PC-9 (cell line): Measurements from ENCODE around the gene FAM168A. TPM values are rescaled to one million over a fixed set of nuclear protein-coding genes. Genes with fewer than 3 reads are reported as not detected.

ENCODE experiments used
- BruUV-seq: library from RNA; stranded (reverse); fragments of 400-500 nt; replicated peaks from 2 replicates; lab custom pipeline; 2021; lab: Mats Ljungman, UMichigan
- CTCF ChIA-PET: fragments of 300-600 bp; sonication (Branson Sonifier 250); formaldehyde crosslinking; loops from one replicate; lab custom pipeline; 2022; ENCODE audit warnings: antibody characterized with exemption; lab: Charles Lee
- POLR2A ChIA-PET: fragments of 300-600 bp; sonication (Branson Sonifier 250); formaldehyde crosslinking; loops from one replicate; lab custom pipeline; 2022; ENCODE audit warnings: antibody characterized with exemption; ENCODE audit not compliant: unreplicated experiment; lab: Charles Lee
- DNase-seq, 2 experiments: peaks; one replicate each; pipeline versions ENCODE4 v3.0.0 to v3.0.0-alpha.2; 2015 to 2022; ENCODE audit warnings: mixed read lengths in 1 of 2
- H2AFZ ChIP-seq: fragments of 200-600 bp; sonication (generic); 2 replicates; pipeline ENCODE4 v1.8.1; 2017; ENCODE audit warnings: antibody characterized with exemption
- H3F3A ChIP-seq: fragments of 200-600 bp; sonication (generic); 2 replicates; pipeline ENCODE4 v1.8.1; 2017; ENCODE audit warnings: antibody characterized with exemption, mild to moderate bottlenecking, low read depth; ENCODE audit not compliant: insufficient read depth
- H3K27ac ChIP-seq: fragments of 200-600 bp; sonication (generic); 2 replicates; pipeline ENCODE4 v1.6.1; 2016; ENCODE audit warnings: mixed run types
- H3K27me3 ChIP-seq: fragments of 200-600 bp; sonication (generic); 2 replicates; pipeline ENCODE4 v1.6.1; 2016; ENCODE audit warnings: low read depth, mixed run types; ENCODE audit not compliant: insufficient read depth
- H3K36me3 ChIP-seq: fragments of 200-600 bp; sonication (generic); 2 replicates; pipeline ENCODE4 v1.6.1; 2016; ENCODE audit warnings: low read depth, mixed run types
- H3K4me1 ChIP-seq: fragments of 200-600 bp; sonication (generic); replicated peaks from 2 replicates; pipeline ENCODE4 v1.6.1; 2016; ENCODE audit warnings: mixed run types; ENCODE audit not compliant: insufficient read depth
- H3K4me2 ChIP-seq: fragments of 200-600 bp; sonication (generic); 2 replicates; pipeline ENCODE4 v1.6.1; 2017; ENCODE audit warnings: mixed run types
- H3K4me3 ChIP-seq: fragments of 200-600 bp; sonication (generic); 2 replicates; pipeline ENCODE4 v1.6.1; 2016; ENCODE audit warnings: mixed run types
- H3K79me2 ChIP-seq: fragments of 200-600 bp; sonication (generic); 2 replicates; pipeline ENCODE4 v1.6.1; 2017; ENCODE audit warnings: low read depth, mixed run types
- H3K9me2 ChIP-seq: fragments of 200-600 bp; sonication (generic); 2 replicates; pipeline ENCODE4 v1.8.1; 2017; ENCODE audit warnings: mild to moderate bottlenecking; ENCODE audit not compliant: insufficient read depth
- H3K9me3 ChIP-seq: fragments of 200-600 bp; sonication (generic); 2 replicates; pipeline ENCODE4 v1.8.1; 2016; ENCODE audit warnings: low read depth; ENCODE audit not compliant: insufficient read depth
- H4K20me1 ChIP-seq: fragments of 200-600 bp; sonication (generic); 2 replicates; pipeline ENCODE4 v1.8.1; 2017; ENCODE audit not compliant: insufficient read depth
- CTCF ChIP-seq: fragments of 200-600 bp; sonication (generic); conservative IDR thresholded peaks from 2 replicates; pipeline ENCODE4 v1.6.1; 2017; ENCODE audit warnings: mixed run types, antibody characterized with exemption, mild to moderate bottlenecking, moderate library complexity
- EZH2 ChIP-seq: fragments of 200-600 bp; sonication (generic); IDR thresholded peaks from 2 replicates; pipeline ENCODE4 v1.8.0; 2017; ENCODE audit warnings: antibody characterized with exemption, low read depth
- intact Hi-C: fragments of 100-400 bp; cut with micrococcal nuclease; formaldehyde crosslinking; loops from one replicate; pipeline ENCODE4 v1.10.0; 2022; ENCODE audit not compliant: unreplicated experiment
- total RNA-seq: library from RNA; stranded (reverse); gene quantifications from 2 replicates; pipeline ENCODE4 v1.2.3, GENCODE V29; 2021

The FAM168A gene
- total RNA-seq, 1 experiment from 2014 or later = 51.2 TPM

GRCh38 chr11:73570415-73571114 lies 27.3 kb downstream of the FAM168A start:
- no peaks in the 10 kb centered on the region for H3K4me1 ChIP-seq
- no peaks in the 10 kb centered on the region for H3K79me2 ChIP-seq
- no peak overlapping the region for H3K4me3 ChIP-seq
- no peaks in the 10 kb centered on the region for H3K9me3 ChIP-seq
- H3K4me2 ChIP-seq = no peak overlapping the region
- no peaks in the 10 kb centered on the region for H4K20me1 ChIP-seq
- no peaks in the 10 kb centered on the region for H3K36me3 ChIP-seq
- no TSS peak for BruUV-seq
- DNase-seq = peak; percentile 51 to 62
- POLR2A ChIA-PET = interaction anchor here (0.7 to 0.8 kb wide), 2 partner anchors 11 to 124 kb away, joined by 3 to 13 read pairs; no protein-coding TSS in a partner anchor
- H3K9me2 ChIP-seq = no peaks in the 10 kb centered on the region
- H3K27me3 ChIP-seq = no peaks in the 10 kb centered on the region
- TF ChIP-seq CTCF = no peak
- TF ChIP-seq EZH2 = no peak
- H2AFZ ChIP-seq = no peak overlapping the region
- CTCF ChIA-PET = no interaction called here
- intact Hi-C loops = no loop called here
- H3F3A ChIP-seq = no peaks in the 10 kb centered on the region
- H3K27ac ChIP-seq = peak overlapping the region; percentile 11; the same call in 1 of the 2 replicates

- Histone ChIP-seq H3K4me3 (no peak overlapping the region), H2AFZ (no peak overlapping the region), H3K36me3 (no peaks in the 10 kb centered on the region), H3K27ac (no peak overlapping the region), H3K9me3 (no peaks in the 10 kb centered on the region), H3K4me2 (no peak overlapping the region), H3F3A (no peaks in the 10 kb centered on the region), H4K20me1 (no peaks in the 10 kb centered on the region; the same call in 1 of the 2 replicates), H3K27me3 (no peaks in the 10 kb centered on the region), H3K79me2 (no peaks in the 10 kb centered on the region), H3K4me1 (no peaks in the 10 kb centered on the region), H3K9me2 (no peaks in the 10 kb centered on the region)
- CTCF ChIA-PET = interaction anchor here (0.6 kb wide), 1 partner anchor 11 kb away, joined by 4 read pairs; no protein-coding TSS in a partner anchor
- TF ChIP-seq EZH2 (no peak), CTCF (no peak)
- intact Hi-C loops = no loop called here
- POLR2A ChIA-PET = interaction anchor here (0.6 to 0.7 kb wide), 2 partner anchors 82 to 157 kb away, joined by 4 to 47 read pairs; no protein-coding TSS in a partner anchor
- DNase-seq = no peak
- BruUV-seq = no TSS peak
These were observed 30.7 kb downstream of the FAM168A start for GRCh38 chr11:73566977-73567755.

- Histone ChIP-seq H3F3A (no peaks in the 10 kb centered on the region), H3K4me2 (no peak overlapping the region), H3K27ac (no peak overlapping the region), H3K79me2 (no peaks in the 10 kb centered on the region), H2AFZ (no peak overlapping the region), H4K20me1 (no peaks in the 10 kb centered on the region; the same call in 1 of the 2 replicates), H3K9me3 (no peaks in the 10 kb centered on the region), H3K4me1 (no peaks in the 10 kb centered on the region), H3K27me3 (no peaks in the 10 kb centered on the region), H3K9me2 (no peaks in the 10 kb centered on the region), H3K4me3 (no peak overlapping the region), H3K36me3 (no peaks in the 10 kb centered on the region)
- no peak for DNase-seq
- CTCF ChIA-PET = interaction anchor here (0.6 kb wide), 1 partner anchor 10 kb away, joined by 4 read pairs; no protein-coding TSS in a partner anchor
- intact Hi-C loops = no loop called here
- TF ChIP-seq EZH2 (no peak), CTCF (no peak)
- no TSS peak for BruUV-seq
- POLR2A ChIA-PET = interaction anchor here (0.7 kb wide), 1 partner anchor 81 kb away, joined by 4 read pairs; no protein-coding TSS in a partner anchor
These were observed 31.5 kb downstream of the FAM168A start for GRCh38 chr11:73566422-73566821.
